Anterior cingulate cortex (tissue), 58 donors: ENCODE measurements around the gene FIGLA.

Source experiments
- DNase-seq, 58 donors: peaks; one replicate each; lab custom pipeline; 2025; lab: John Stamatoyannopoulos, UW

The FIGLA gene

GRCh38 chr2:70777450-70777849, 13.0 kb downstream of the FIGLA start:
- no peak for DNase-seq

- no peak for DNase-seq
Measured at GRCh38 chr2:70776266-70776665, 14.2 kb downstream of the FIGLA start.

GRCh38 chr2:70775141-70775540, 15.3 kb downstream of the FIGLA start:
- no peak for DNase-seq

- no peak for DNase-seq
Measured at GRCh38 chr2:70772486-70773155, 17.8 kb downstream of the FIGLA start.

- no peak for DNase-seq
Measured at GRCh38 chr2:70771446-70771845, 19.0 kb downstream of the FIGLA start.

GRCh38 chr2:70769450-70769849, 21.0 kb downstream of the FIGLA start:
- no peak for DNase-seq

DNA sequence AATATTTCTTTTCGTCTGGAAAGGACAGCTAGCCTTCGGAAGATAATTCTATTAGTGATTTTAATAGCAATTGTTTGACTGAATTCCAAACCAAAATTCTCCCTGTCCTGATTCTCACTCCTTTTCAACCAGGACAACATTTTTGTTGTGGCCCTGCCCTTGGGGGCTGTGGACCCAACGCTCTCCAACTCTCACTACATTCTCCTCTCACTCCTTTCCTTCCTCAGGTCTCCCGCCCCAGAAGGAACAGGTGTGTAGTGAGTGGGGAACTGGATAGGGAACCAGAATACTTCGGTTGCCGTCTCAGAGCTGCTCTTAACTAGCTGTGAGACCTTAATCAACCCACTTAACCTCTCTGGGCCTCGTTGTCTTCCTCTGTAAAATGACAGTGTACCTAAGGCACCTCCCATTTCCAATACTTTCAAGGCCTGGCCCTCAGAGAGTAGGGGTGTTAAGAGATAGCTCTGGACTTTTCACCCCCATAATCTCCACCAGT, 21.8 kb downstream of the FIGLA start:
- no peak for DNase-seq

DNA sequence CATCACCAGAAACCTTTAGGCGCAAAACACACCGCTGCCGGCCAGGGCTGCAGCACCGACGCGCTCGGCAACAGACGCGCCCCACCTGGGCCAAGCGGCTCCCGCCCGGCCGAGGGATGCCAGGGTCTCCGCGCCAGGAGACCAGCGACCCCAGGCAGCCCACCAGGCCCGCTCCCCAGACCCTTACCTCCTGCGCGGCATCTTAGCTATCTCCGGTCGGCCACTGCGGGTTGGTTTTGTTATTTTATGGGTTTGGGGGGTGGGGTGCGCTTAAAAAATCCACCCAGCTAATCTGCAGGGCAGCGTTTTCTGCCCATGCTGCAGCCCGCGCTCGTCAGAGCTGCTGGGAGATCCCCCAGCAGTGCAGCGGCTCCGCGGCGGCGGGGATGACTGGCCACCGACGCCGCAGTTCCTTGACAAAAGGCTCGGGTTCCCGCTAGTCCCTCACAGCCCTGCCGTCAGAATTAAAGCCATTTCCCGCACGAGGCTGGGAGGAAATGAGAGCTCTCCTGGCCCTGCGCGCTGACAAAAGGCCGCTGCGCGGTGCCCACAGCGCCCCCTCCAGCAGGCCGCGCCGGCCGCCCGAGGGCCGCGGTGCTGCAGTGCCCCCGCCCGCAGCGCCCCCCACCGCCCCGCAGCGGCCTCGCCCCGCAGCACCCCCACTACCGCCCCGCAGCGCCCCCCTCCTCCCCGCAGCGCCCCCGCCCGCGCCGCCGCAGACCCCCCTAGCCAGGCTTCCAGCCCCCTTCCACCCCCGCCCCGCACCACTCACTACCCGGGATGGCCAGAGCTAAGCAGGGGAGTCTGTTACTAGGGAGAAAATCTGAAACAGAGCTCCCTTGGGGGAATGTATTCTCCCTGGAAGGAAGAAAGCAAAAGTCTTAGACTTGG, 22.5 kb downstream of the FIGLA start, which contains the start of gene ADD2:
Gene ADD2, minus strand, starts transcription at position 502 of the 891 bp plus-strand sequence. CDS start 61,792 bp downstream, outside the sequence.
- peak in 41 of 58 donors; percentile 4 to 62 (median 30) for DNase-seq

- peak in 8 of 58 donors; percentile 5 to 46 (median 31) for DNase-seq
Measured at GRCh38 chr2:70767079-70767698, 23.3 kb downstream of the FIGLA start.

DNA sequence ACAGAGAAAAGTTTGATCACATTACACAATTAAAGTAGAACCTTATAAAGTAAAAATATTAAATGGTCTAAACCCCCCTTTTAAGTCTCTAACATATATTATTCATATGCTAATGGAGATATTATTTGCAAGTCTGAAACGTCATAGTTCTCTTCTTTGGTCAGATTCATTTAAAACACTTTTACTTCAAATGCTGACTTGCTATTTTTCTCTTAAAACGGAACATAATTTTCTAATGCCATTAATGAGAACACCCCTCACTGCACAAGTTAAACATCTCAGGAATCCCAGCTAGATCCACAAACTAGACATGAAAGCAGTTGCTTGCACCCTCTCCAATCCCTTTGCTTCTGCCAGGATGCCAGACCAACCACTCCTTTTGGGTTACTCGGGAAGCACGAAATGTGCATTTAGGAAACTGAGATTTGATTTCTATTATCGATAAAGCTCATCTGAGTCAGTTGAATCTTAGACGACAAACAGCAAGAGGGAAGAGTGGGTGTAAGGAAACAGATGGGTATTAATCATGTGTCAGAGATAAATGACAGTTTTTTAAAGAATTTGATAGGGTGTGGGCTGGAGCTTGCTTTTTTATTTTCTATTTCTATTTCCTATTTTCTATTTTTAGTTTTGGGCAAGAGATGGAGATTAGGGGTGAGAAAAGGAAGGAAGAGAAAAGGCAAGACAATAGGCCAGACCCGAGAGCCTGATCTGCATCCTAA, 23.9 kb downstream of the FIGLA start:
- no peak for DNase-seq

DNA sequence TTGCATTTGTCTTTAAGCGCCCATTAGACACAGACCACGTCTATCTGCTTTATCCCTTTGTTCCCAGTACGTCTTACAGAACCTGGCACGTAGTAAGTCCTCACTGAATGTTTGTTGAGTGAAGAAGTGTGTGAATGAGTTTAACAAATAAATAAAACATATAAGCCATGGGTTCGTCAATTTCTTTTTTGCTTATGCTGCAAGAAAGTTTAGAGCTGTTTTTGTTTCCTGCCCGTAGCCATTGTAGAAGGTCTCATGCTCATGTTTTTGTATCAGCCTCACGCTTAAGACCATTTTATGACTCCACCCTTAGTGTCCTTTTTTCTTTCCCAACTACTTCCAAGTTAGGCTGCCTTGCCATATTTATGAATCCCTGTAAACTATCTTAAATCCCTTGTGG, 24.9 kb downstream of the FIGLA start:
- no peak for DNase-seq

- no peak for DNase-seq
Measured at GRCh38 chr2:70759446-70759845, 31.0 kb downstream of the FIGLA start.

GRCh38 chr2:70757966-70758365, 32.5 kb downstream of the FIGLA start:
- DNase-seq, result peak in 2 of 58 donors; percentile 20 to 31

DNA sequence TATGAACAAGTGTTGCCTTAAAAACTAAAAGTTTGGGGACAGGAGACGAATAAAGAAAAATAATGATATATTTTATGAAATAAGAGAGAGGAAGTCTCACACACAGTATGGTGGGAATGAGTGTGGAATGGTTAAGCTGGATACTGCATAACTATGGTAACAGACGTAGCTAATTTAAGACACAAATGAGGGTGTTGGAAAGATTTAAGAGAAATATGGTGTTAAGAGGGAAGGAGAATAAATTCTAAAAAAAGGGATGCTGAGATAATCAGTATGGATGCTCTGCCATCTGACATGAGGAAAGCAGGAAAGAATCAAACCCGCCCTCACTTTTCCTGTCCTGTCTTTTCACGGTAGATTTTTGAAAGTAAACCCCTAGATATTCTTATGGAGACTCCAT, 33.1 kb downstream of the FIGLA start:
- peak in 1 of 58 donors; percentile 8 for DNase-seq

DNA sequence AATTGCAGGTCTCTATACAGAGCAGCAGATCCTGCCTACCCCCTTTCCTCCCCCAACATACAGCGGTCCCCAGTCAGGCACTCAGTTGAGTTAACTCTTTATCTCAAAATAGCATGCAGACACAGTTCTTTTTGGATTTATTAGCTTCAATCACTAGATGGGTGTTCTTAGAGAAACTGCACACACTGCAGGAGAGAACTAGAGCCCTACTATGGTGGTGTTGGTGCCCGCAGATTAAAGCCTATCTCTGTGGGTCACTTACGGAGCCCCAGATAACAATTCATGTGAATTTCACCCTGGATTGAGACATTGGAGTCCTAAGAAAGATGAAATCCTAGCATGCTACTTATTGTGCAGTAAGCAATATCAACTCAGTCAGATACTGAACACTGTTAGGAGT, 34.3 kb downstream of the FIGLA start:
- no peak for DNase-seq

- no peak for DNase-seq
Measured at GRCh38 chr2:70753902-70754301, 36.5 kb downstream of the FIGLA start.

GRCh38 chr2:70753031-70753430, 37.4 kb downstream of the FIGLA start:
- no peak for DNase-seq

- no peak for DNase-seq
Measured at GRCh38 chr2:70752396-70752795, 38.0 kb downstream of the FIGLA start.

- no peak for DNase-seq
Measured at GRCh38 chr2:70751881-70752280, 38.6 kb downstream of the FIGLA start.

GRCh38 chr2:70750320-70750719, 40.1 kb downstream of the FIGLA start:
- DNase-seq, result no peak
